Pericardium fibroblast (primary cell): Measurements from ENCODE around the gene C5orf24. TPM values are rescaled to one million over a fixed set of nuclear protein-coding genes. Genes with fewer than 3 reads are reported as not detected.

ENCODE experiments used
- total RNA-seq: library from RNA; depleted of rRNA; stranded (reverse); fragments of >200 nt; gene quantifications from 2 replicates; pipeline ENCODE4 v1.2.3, GENCODE V29; 2015

C5orf24 gene
- 30.3 and 35.7 TPM in 2 replicates for total RNA-seq

GRCh38 chr5:134845852-134846640, at the start of gene C5orf24:
Gene C5orf24 (plus strand): TSS chr5:134845968. CDS start chr5:134854901, 8,933 bp downstream.

GRCh38 chr5:134873987-134874830, 28.4 kb downstream of the C5orf24 start, which contains the start of gene TXNDC15:
Gene TXNDC15 (plus strand): TSS chr5:134874371. CDS start chr5:134874428, 57 bp downstream.

GRCh38 chr5:134904610-134905245, 59.0 kb downstream of the C5orf24 start, which contains the start of gene PCBD2:
Gene PCBD2 (plus strand): TSS chr5:134905131. CDS start chr5:134905140, 9 bp downstream.

Other genes with a start within 250 kb of the C5orf24 start
- gene SAR1B, start 213.1 kb upstream of the C5orf24 start, total RNA-seq, result 20.2 and 28.6 TPM in 2 replicates
- gene SEC24A, start 197.2 kb upstream of the C5orf24 start, total RNA-seq, result 13.7 and 16.5 TPM in 2 replicates
- gene CAMLG, start 107.4 kb upstream of the C5orf24 start, total RNA-seq, result 23.9 and 42.6 TPM in 2 replicates
- 14.6 and 27.6 TPM in 2 replicates for gene DDX46, start 87.2 kb upstream of the C5orf24 start, total RNA-seq
- gene TXNDC15, start 28.4 kb downstream of the C5orf24 start, total RNA-seq, result 78.8 and 94.9 TPM in 2 replicates
- 2.0 TPM in 2 replicates for gene PCBD2, start 59.2 kb downstream of the C5orf24 start, total RNA-seq
- gene CATSPER3, start 121.9 kb downstream of the C5orf24 start, total RNA-seq, result not detected in 2 replicates
- 0.17 and 11.6 TPM in 2 replicates for gene PITX1, start 188.3 kb downstream of the C5orf24 start, total RNA-seq